Activated CD4-positive, alpha-beta T cell treated with anti-CD3 and anti-CD28 coated beads for 24 hours (primary cell): ENCODE measurements around the gene ERMN.
"Not testable (repeated sequence)": the region's sequence is repeated elsewhere in the genome, so short reads cannot be mapped to it uniquely, and the experiment has no call there.

Experiments used
- DNase-seq, 2 donors: peaks; one replicate each; pipeline ENCODE4 v3.0.0-alpha.2; 2020; ENCODE audit warnings: low read depth in 2 of 2

Gene ERMN, protein sequence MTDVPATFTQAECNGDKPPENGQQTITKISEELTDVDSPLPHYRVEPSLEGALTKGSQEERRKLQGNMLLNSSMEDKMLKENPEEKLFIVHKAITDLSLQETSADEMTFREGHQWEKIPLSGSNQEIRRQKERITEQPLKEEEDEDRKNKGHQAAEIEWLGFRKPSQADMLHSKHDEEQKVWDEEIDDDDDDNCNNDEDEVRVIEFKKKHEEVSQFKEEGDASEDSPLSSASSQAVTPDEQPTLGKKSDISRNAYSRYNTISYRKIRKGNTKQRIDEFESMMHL

DNA sequence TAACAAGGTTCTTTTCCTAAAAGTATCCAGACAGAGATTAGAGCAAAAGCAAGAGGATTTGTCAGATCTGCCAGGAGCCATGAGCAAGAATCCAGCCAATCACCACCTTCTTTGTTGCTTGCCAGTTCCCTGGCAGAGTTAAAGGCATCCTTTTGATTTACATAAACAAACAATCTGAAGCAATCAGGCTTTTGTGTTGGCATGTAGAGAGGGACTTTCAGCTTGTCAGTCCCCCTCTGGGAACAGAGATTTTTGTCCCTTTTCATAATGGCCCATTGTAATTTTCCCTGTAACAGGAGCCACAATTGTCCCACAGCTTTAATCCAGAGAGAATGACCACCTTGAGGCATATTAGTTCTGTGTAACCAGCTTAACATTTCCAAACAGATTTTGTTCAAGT is at the start of gene ERMN:
Gene ERMN (minus strand): TSS at position 39 of the 400 bp plus-strand sequence. CDS start 182 bp downstream, outside the sequence.
- DNase-seq = no peak

DNA sequence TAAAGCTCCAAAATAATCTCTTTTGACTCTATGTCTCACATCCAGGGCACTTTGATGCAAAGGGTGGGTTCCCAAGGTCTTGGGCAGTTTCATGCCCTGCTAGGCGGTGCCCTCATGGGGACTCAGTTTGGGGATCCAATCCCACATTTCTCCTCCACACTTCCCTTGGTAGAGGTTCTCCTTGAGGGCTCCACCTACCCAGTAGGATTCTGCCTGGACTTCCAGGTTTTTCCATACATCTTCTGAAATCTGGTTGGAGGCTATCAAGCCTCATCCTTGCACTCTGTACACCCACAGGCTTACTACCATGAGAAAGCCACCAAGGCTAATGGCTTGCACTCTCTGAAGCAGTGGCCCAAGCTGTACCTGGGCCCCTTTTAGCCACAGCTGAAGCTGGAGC is 49.8 kb upstream of the ERMN start:
- no peak for DNase-seq

GRCh38 chr2:157368508-157368907 is 42.9 kb upstream of the ERMN start:
- DNase-seq = not testable (repeated sequence)

GRCh38 chr2:157367704-157368103 is 42.1 kb upstream of the ERMN start:
- DNase-seq = no peak

DNA sequence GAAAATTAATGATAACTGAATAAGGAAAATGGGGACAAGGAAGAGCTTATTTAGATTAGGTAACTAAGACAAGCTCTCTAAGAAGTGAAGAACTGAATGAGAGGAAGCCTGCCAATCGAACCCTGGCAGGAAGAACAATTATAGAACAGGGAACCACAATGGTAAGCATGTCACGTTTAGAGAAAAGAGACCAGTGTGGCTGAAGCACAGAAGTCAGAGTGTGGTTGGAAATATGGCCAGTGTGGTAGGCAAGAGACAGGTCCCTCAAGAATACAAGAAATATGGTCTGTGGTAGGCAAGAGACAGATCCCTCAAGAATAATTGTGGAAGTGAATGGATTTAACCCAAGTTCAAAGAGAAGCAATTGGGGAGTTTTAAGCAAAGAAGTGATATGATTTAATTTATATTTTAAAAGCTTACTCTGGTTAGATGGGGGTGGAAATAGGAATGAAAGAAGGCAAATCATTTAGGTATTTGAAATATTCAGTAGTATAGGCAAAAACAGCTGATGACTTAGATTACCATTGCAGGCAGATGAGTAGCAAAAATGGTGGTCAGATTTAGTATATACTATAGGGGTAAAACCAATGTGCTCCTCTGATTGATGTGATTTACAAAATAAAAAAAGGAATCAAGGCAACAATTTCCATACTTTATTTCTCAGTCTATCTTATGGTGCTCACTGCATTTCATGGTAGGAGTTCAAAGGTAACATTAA is 38.8 kb upstream of the ERMN start:
- no peak for DNase-seq

GRCh38 chr2:157363612-157364101 is 38.0 kb upstream of the ERMN start:
- no peak for DNase-seq

DNA sequence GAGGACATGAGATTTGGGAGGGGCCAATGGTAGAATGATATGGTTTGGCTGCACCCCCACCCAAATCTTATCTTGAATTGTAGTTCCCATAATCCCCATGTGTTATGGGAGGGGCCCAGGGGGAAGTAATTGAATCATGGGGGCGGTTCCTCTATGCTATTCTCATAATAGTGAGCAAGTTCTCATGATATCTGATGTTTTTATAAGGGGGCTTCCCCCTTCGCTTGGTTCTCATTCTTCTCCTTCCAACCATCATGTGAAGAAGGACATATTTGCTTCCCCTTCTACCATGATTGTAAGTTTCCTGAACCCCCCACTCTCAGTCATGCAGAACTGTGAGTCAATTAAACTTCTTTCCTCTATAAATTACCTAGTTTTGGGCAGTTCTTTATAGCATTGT is 37.0 kb upstream of the ERMN start:
- DNase-seq = no peak

GRCh38 chr2:157361526-157361925 is 35.9 kb upstream of the ERMN start:
- no peak for DNase-seq

GRCh38 chr2:157359628-157360027 is 34.0 kb upstream of the ERMN start:
- no peak for DNase-seq

DNA sequence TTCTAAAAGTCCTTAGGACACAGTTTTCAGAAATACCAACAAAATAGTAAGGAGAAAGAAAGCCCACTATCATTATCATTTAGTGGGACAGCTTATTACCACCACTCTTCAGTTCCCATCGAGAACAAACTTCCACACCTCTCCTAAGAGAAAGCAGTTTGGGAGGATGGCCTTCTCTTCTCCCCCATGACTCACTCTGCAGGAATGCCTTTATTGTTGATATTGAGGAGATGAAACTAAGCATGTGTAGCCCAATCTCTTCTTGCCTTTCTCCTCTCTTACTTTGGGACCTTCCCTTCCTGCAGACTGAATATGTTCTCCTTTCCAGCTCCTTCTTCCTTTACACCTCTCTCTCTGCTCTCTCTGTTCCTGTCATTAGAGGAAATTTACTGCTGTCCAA is 30.0 kb upstream of the ERMN start:
- no peak for DNase-seq

GRCh38 chr2:157349949-157350515 is 24.4 kb upstream of the ERMN start:
- no peak for DNase-seq

GRCh38 chr2:157348291-157348921 is 22.8 kb upstream of the ERMN start:
- DNase-seq = no peak

DNA sequence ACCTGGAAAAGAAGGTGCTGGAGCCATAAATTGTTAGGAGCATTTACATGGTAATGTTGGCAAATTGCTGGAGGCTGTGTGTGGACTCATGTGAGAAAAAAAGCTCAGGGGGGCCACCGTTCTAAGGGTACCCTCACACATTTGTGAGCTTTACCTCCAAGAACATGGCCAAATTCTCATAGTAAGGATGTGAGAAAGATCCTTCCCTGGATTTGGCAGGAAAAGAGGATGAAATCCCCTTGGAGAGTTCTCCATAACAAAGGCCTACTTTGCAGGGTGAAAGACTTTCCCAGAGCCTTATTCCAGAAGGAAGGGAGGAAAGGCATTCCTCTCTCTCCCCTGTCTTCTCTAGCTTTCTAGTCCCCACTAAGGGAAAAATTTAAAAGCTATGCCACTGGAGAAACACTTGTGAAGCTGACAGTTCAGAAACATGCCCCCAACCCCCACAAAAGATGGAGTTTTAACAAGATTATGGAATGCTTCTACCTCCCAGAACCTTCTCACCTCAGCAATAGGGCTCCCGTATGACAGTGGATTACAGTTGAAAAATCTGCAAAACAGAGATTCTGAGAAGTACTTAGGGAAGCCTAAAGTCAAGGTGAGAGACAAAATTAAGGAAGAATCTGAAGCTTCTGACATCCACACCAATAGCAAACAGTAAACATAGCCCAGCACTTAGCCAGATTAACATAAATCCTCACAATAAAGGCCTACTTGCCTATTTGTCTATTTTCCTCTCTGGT is 20.2 kb upstream of the ERMN start:
- no peak for DNase-seq

DNA sequence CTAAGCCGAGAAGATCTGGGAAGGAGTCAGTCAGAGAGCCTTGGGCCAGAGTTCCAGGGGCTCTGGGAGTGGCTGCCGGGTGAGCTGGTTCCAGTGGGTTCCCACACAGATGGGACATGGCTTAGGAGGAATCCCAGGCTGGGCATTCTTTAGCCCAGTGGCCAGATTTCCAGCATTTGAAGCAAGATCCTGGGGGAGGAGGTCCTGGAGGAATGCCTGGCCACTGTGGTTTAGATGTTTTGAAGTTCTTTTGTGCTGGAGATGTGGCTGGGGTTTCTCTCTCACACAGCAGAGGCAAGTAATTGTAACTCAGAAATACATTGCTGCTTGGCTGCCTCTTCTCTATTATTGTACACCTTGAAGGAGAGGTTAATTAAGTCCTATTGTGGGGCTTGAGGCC is 15.8 kb upstream of the ERMN start:
- DNase-seq = not testable (repeated sequence)

DNA sequence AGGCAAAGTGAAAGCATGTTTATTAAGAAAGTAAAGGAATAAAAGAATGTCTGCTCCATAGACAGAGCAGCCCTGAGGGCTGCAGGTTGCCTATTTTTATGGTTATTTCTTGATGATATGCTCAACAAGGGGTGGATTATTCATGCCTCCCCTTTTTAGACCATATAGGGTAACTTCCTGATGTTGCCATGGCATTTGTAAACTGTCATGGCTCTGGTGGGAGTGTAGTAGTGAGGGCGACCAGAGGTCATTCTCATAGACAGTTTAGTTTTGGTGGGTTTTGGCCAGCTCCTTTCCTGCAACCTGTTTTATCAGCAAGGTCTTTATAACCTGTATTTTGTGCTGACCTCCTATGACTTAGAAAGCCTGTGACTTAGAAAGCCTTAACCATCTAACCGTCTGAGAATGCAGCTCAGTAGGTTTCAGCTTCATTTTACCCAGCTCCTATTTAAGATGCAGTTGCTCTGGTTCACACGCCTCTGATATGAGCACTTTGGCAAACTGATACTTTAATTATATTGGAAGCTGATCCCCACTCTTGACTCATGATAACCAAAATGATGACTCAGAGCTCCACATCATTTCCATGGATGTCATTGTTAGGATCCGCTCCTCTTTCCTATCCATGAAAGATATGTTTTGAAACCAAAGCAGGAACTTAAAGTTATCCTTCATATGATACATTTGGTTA is 14.5 kb upstream of the ERMN start:
- no peak for DNase-seq

DNA sequence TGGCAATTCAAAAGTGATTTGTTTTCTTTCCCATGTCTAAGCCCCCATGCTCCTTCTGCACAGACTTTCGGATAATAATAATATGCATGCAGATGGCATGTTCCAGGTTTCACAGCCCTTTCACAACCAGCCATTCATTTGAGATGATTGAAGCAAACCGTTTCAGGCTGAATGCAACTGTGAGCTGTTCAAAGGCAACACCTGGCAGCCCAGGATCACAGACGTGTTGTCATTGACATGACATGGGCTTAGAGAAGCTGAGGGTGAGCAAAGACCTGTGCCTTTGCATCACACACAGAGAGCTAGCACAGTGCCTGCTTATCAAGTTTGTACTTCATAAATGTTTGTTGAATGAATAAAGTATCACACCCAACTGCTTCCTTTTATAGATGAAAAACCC is 12.4 kb upstream of the ERMN start:
- no peak for DNase-seq

DNA sequence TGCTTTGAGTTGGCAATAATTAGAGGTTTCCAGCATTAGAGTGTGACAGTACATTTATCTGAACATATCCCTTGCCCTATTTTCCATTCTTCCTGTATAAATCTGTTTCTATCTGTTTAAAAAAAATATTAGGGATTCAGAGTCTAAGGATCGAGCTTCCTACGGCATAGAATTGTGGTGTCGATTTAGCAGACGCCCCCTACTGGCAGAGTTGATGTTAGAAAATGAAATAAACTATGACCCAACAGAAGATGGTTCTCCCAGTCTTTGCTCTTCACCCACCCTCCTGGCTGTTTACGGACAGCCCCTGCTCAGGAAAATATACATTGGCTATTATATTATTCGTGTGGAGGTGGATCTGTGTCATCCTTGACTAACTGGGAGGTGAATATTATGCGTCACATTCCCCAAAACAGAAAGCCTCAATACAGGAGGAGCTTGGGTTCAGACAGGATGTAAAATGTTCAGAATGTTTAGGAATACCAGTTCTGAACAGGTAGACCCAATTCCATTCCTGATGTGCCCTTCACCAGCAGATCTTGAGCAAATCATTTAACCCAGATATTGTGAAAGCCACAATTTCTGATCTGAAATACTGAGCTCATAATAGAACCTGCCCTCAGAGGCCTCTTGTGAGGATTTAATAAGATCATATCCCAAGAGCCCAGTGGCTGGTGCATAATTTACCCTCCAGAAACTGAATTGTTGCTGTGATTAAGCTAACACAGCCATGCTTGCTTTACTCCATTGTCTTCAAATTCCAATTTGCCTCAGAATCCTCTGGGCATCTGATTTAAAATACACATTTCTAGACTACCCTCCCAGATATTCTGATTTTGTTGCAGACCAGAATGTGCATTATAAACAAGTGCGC is 10.8 kb upstream of the ERMN start:
- peak in 1 of 2 donors; percentile 46 for DNase-seq

- no peak for DNase-seq
These were observed 9.2 kb upstream of the ERMN start for GRCh38 chr2:157334797-157335196.

GRCh38 chr2:157334335-157334734 is 8.7 kb upstream of the ERMN start:
- DNase-seq = no peak
